Measurements from ENCODE around the gene YRDC. TPM values are rescaled to one million over a fixed set of nuclear protein-coding genes. Genes with fewer than 3 reads are reported as not detected.

YRDC gene
- total RNA-seq, 4 donors from 2014 or later, result 7.0 to 10.1 (median 7.9) TPM

- TF ChIP-seq CTCF (IDR thresholded peaks at IDR 0.05; ENCODE audit: low read depth), result no peak
Observed at GRCh38 chr1:37846647-37847339, 38.8 kb upstream of the YRDC start.

GRCh38 chr1:37845786-37846185 is 37.8 kb upstream of the YRDC start:
- TF ChIP-seq CTCF (IDR thresholded peaks at IDR 0.05; ENCODE audit: low read depth), result no peak

- TF ChIP-seq CTCF (IDR thresholded peaks at IDR 0.05; ENCODE audit: low read depth), result no peak
Observed at GRCh38 chr1:37845049-37845646, 37.1 kb upstream of the YRDC start.

GRCh38 chr1:37844536-37844935 is 36.5 kb upstream of the YRDC start:
- TF ChIP-seq CTCF (IDR thresholded peaks at IDR 0.05; ENCODE audit: low read depth), result no peak

GRCh38 chr1:37841652-37842051 is 33.6 kb upstream of the YRDC start:
- TF ChIP-seq CTCF (IDR thresholded peaks at IDR 0.05; ENCODE audit: low read depth), result no peak

- no peak for TF ChIP-seq CTCF (IDR thresholded peaks at IDR 0.05; ENCODE audit: low read depth)
Observed at GRCh38 chr1:37840711-37841110, 32.7 kb upstream of the YRDC start.

GRCh38 chr1:37839676-37840075 is 31.7 kb upstream of the YRDC start:
- no peak for TF ChIP-seq CTCF (IDR thresholded peaks at IDR 0.05; ENCODE audit: low read depth)
